ENCODE results near the gene OR10T2.

- TF ChIP-seq PHF20 (CRISPR knock-in tag; IDR thresholded peaks at IDR 0.05) (no peak), EP300 (IDR thresholded peaks at IDR 0.05; ENCODE audit: low read depth in 2 of 2, low read length in 2 of 2) (no peak), EP300 (CRISPR knock-in tag; IDR thresholded peaks at IDR 0.05; ENCODE audit: borderline replicate concordance) (no peak), AGO1 (IDR thresholded peaks at IDR 0.05; ENCODE audit: low read depth, low read length, poor library complexity, severe bottlenecking) (no peak), ZNF496 (CRISPR knock-in tag; IDR thresholded peaks at IDR 0.05; ENCODE audit: insufficient replicate concordance) (no peak), STAT5B (CRISPR knock-in tag; IDR thresholded peaks at IDR 0.05) (no peak)
Observed at GRCh38 chr1:158374860-158375259, 24.4 kb downstream of the OR10T2 start.

Data from HepG2 (cell line).